HFF-Myc (cell line): ENCODE measurements around the gene MNX1.

Experiments
- DNase-seq: peaks from one replicate; pipeline ENCODE4 v3.0.0-alpha.2; 2011; ENCODE audit warnings: low read depth; ENCODE audit errors: extremely low read depth
- H3K4me3 ChIP-seq: replicated peaks from 2 replicates; pipeline ENCODE4 v1.5.1; 2011; ENCODE audit warnings: low read depth, mild to moderate bottlenecking, control low read depth, low read length
- TF ChIP-seq, protein P1 (sequence below): IDR thresholded peaks from 2 replicates; pipeline ENCODE4 v1.5.1; 2012; ENCODE audit warnings: mild to moderate bottlenecking, low read depth, low read length, control low read depth; ENCODE audit errors: missing control alignments

Gene MNX1

DNA sequence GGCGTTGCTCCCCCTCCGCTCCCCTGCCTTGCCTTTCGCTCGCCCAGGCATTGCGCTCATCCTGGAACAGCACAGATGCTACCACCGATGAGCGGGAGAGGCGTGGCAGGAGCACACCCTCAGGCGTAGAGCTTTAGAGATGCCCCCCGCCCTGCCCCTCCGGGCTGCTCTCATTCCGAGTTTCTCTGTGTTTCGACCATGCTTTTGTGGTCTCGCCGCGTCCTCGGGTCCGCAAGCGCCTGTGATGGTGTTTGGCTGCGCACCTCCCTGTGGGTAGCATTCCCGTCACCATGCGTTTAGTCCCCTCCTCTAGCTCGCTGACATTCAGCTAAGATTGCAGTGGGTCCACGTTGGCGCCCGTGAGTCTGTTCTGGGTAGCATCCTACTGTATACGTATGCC lies 42.3 kb downstream of the MNX1 start:
- DNase-seq: no peak
- TF ChIP-seq, protein P1, sequence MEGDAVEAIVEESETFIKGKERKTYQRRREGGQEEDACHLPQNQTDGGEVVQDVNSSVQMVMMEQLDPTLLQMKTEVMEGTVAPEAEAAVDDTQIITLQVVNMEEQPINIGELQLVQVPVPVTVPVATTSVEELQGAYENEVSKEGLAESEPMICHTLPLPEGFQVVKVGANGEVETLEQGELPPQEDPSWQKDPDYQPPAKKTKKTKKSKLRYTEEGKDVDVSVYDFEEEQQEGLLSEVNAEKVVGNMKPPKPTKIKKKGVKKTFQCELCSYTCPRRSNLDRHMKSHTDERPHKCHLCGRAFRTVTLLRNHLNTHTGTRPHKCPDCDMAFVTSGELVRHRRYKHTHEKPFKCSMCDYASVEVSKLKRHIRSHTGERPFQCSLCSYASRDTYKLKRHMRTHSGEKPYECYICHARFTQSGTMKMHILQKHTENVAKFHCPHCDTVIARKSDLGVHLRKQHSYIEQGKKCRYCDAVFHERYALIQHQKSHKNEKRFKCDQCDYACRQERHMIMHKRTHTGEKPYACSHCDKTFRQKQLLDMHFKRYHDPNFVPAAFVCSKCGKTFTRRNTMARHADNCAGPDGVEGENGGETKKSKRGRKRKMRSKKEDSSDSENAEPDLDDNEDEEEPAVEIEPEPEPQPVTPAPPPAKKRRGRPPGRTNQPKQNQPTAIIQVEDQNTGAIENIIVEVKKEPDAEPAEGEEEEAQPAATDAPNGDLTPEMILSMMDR: no peak
- no peak overlapping the region for H3K4me3 ChIP-seq

DNA sequence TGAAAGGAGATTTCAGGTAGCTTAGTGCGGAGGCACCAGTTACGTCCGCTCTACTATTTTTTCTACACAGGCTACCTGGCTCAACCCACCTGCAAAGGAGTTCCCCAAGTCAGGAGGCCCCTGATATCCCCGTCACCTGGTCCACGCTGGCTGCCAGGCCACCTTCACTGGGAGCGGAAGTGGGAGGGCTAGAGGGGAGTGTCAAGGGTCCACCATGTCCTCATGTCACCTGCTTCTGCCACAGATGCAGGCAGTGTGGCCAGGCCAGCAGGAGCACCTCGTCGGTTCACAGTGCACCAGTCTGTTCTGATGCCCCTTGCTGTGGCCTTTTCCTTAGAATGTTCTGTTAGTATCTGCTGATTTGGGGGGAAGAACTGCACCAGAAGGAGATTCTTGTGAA lies 44.1 kb downstream of the MNX1 start:
- TF ChIP-seq, protein P1: no peak
- H3K4me3 ChIP-seq: no peak overlapping the region
- DNase-seq: no peak

DNA sequence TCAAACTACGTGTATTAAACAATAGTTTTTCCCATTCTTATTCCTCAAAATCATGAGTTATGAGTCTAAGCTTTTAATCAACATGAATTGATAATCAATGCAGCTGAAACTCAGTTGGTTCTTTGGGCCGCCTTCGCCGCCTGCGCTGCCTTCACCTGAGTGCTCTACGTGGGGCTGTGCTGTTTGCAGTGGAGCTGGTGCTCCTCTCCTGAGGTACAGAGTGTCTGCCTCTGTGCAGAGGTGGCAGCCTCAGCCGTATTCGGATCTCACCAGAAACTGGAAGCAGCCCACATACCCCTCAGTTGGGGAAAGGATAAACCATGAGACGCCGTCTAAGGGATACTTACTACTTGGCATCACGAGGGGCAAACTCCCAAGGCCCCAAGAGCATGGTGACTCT lies 45.5 kb downstream of the MNX1 start:
- DNase-seq: no peak
- TF ChIP-seq, protein P1: no peak

DNA sequence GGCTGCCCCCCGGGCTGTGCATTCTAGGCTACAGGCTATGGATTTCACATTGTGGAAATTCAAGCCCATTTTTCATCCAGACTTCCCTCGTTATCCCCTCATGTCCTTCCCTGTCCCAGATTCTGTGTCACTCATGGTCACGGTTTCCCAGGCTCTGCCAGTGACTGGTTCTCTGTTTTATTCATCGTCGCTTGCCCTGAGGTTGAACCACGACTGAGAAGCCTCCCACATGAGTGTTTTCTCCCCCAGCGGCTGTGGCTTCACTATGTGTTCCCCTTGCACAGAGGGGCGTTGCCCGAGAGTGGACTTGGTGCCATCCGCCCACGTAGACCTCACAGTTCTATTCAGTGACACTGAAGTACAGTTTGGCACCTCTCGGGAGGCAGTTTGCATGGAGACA lies 47.0 kb downstream of the MNX1 start:
- DNase-seq: no peak
- TF ChIP-seq, protein P1: no peak
- no peak overlapping the region for H3K4me3 ChIP-seq

More for the DNA sequence above, 45.5 kb downstream of the MNX1 start:
- no peak overlapping the region for H3K4me3 ChIP-seq

DNA sequence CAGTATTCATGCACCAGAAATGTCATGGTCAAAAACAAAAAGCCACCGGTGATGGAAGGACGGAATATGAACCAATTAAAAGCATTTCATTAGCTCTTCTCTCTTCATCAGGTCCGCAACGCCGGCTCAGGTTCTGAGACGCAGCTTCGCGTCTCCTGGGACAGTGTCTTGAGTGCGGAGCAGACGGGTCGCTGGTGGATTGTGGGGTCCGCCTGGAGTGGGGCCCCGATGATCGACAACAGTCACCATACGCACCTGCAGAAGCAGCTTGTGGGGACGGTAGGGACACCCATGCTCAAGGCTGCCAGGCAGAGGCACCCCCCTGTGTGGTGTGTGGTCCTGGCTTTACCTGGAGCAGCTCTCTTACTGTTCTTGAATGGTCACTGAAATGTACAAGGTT lies 47.6 kb downstream of the MNX1 start:
- TF ChIP-seq, protein P1: no peak

DNA sequence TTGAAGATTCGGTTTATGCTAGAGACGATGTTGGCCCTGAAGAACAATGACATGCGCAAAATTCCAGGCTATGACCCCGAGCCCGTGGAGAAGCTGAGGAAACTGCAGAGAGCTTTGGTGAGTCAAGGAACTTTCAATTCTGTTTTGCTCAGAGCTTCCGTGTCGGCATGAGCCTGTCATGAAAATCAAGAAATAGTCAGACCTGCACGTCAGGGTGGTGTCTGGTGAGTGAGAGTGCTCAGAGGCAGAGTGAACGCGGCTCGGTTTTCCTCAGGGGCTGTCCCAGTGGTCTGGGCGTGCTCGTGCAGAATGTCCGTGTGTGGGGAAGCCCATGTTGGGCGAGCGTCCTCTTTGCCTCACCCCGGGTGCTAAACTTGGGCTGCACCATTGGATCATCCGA lies 48.3 kb downstream of the MNX1 start:
- no peak for DNase-seq
- no peak overlapping the region for H3K4me3 ChIP-seq
- TF ChIP-seq, protein P1: no peak

More for the DNA sequence above, 47.6 kb downstream of the MNX1 start:
- H3K4me3 ChIP-seq: no peak overlapping the region
- no peak for DNase-seq

DNA sequence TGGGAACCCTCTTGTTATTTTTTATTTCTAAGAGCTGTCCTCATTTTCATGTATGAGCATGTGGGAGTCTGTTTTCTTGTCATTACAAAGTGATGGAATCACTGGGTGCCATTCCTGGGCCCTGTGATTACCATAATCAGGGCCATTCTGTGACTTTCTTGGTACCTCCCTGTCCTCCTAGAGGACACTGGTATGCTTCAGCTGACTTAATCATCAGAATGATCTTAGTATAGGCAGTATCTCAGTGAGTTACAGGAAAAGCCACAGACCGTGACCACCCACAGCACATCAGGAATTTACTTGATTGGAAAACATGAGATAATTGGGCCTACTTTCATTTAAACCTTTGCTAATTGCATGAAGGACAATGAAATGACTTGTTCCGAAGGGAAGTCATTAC lies 53.7 kb downstream of the MNX1 start:
- TF ChIP-seq, protein P1: no peak
- H3K4me3 ChIP-seq: no peak overlapping the region
- no peak for DNase-seq
